SU-DHL-6 (cell line): Measurements from ENCODE around the gene ABI1.

Source experiments
- EZH2phosphoT487 ChIP-seq: fragments of 200-600 bp; sonication (generic), shearing (Covaris generic); conservative IDR thresholded peaks from 2 replicates; pipeline ENCODE4 v1.6.1; 2018; ENCODE audit warnings: mild to moderate bottlenecking, antibody characterized with exemption, low read length, moderate library complexity, mixed read lengths
- TF ChIP-seq, protein P1 (sequence below): fragments of 200-600 bp; sonication (generic); IDR thresholded peaks from one replicate; pipeline ENCODE4 v1.5.1; 2017; ENCODE audit warnings: antibody characterized with exemption, mild to moderate bottlenecking, low read length, moderate library complexity; ENCODE audit not compliant: insufficient read depth, poor library complexity, severe bottlenecking

DNA sequence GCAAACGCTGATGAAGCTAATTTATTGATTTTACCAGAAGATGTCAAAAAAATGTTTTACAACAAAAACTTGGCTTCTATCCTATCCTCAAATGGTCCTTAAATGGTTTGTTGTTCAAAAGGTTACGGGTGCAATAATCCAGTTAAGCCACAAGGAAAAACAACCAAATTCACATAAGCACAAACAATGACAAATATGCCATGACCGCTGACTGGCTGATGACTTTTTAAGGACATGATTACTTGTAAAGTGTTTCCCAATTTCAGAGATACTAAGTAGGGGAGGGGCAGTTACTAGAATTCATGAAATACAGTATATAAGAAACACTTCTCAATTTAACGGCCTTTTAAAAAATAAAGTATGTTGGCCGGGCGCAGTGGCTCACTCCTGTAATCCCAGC is 28.8 kb downstream of the ABI1 start:
- TF ChIP-seq, protein P1, sequence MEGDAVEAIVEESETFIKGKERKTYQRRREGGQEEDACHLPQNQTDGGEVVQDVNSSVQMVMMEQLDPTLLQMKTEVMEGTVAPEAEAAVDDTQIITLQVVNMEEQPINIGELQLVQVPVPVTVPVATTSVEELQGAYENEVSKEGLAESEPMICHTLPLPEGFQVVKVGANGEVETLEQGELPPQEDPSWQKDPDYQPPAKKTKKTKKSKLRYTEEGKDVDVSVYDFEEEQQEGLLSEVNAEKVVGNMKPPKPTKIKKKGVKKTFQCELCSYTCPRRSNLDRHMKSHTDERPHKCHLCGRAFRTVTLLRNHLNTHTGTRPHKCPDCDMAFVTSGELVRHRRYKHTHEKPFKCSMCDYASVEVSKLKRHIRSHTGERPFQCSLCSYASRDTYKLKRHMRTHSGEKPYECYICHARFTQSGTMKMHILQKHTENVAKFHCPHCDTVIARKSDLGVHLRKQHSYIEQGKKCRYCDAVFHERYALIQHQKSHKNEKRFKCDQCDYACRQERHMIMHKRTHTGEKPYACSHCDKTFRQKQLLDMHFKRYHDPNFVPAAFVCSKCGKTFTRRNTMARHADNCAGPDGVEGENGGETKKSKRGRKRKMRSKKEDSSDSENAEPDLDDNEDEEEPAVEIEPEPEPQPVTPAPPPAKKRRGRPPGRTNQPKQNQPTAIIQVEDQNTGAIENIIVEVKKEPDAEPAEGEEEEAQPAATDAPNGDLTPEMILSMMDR, result no peak
- no peak for TF ChIP-seq EZH2phosphoT487
